ENCODE results near the gene IFI44. TPM values are rescaled to one million over a fixed set of nuclear protein-coding genes. Genes with fewer than 3 reads are reported as not detected.

IFI44 gene
- total RNA-seq, 4 donors from 2014 or later: 6.7 to 12.5 (median 10.9) TPM

GRCh38 chr1:78630600-78630999 is 19.0 kb upstream of the IFI44 start:
- no peaks in the 10 kb centered on the region for H3K36me3 ChIP-seq
- TF ChIP-seq EP300 (IDR thresholded peaks at IDR 0.05) (no peak), POLR2AphosphoS5 (IDR thresholded peaks at IDR 0.05) (no peak), POLR2A (IDR thresholded peaks at IDR 0.05; ENCODE audit: low read depth) (no peak), CTCF (IDR thresholded peaks at IDR 0.05) (no peak)
- H3K4me3 ChIP-seq: no peak overlapping the region
- no peak for DNase-seq (ENCODE audit: extremely low spot score)
- H3K4me1 ChIP-seq: no peaks in the 10 kb centered on the region
- H3K9me3 ChIP-seq: no peaks in the 10 kb centered on the region
- intact Hi-C loops (cut with DNase I): no loop called here
- 79% methylated on average over 2 of the region's 2 CpGs for WGBS
- H3K27ac ChIP-seq (replicated peaks in 1 of 4): no peak overlapping the region
- no peaks in the 10 kb centered on the region for H3K27me3 ChIP-seq

GRCh38 chr1:78633209-78633608 is 16.4 kb upstream of the IFI44 start:
- Histone ChIP-seq H3K27ac (replicated peaks in 1 of 4) (no peak overlapping the region), H3K36me3 (no peaks in the 10 kb centered on the region), H3K4me1 (no peaks in the 10 kb centered on the region), H3K27me3 (no peaks in the 10 kb centered on the region), H3K4me3 (no peak overlapping the region), H3K9me3 (no peaks in the 10 kb centered on the region)
- DNase-seq (ENCODE audit: extremely low spot score): no peak
- no peak for TF ChIP-seq POLR2AphosphoS5 (IDR thresholded peaks at IDR 0.05)
- TF ChIP-seq POLR2A (IDR thresholded peaks at IDR 0.05; ENCODE audit: low read depth): no peak
- TF ChIP-seq CTCF (IDR thresholded peaks at IDR 0.05): no peak
- no peak for TF ChIP-seq EP300 (IDR thresholded peaks at IDR 0.05)
- WGBS: 93% methylated on average over 3 of the region's 4 CpGs
- intact Hi-C loops (cut with DNase I): no loop called here

- intact Hi-C loops (cut with DNase I): no loop called here
- no peaks in the 10 kb centered on the region for H3K27me3 ChIP-seq
- no peak for DNase-seq (ENCODE audit: extremely low spot score)
- no peak overlapping the region for H3K4me3 ChIP-seq
- TF ChIP-seq POLR2AphosphoS5 (IDR thresholded peaks at IDR 0.05): no peak
- TF ChIP-seq POLR2A (IDR thresholded peaks at IDR 0.05; ENCODE audit: low read depth): no peak
- TF ChIP-seq CTCF (IDR thresholded peaks at IDR 0.05): no peak
- no peak for TF ChIP-seq EP300 (IDR thresholded peaks at IDR 0.05)
- H3K4me1 ChIP-seq: peaks cover 0 to 2% (median 0%) of the 10 kb centered on the region in 4 donors
- H3K36me3 ChIP-seq: peaks cover 0 to 6% (median 0%) of the 10 kb centered on the region in 4 donors
- H3K27ac ChIP-seq (replicated peaks in 1 of 4): no peak overlapping the region
- WGBS: 87% methylated on average over 1 of the region's 1 CpG
- peaks cover 0 to 8% (median 0%) of the 10 kb centered on the region in 4 donors for H3K9me3 ChIP-seq
Measured at GRCh38 chr1:78640462-78640861, 9.2 kb upstream of the IFI44 start.

- no peak for TF ChIP-seq POLR2AphosphoS5 (IDR thresholded peaks at IDR 0.05)
- TF ChIP-seq CTCF (IDR thresholded peaks at IDR 0.05): no peak
- TF ChIP-seq EP300 (IDR thresholded peaks at IDR 0.05): no peak
- TF ChIP-seq POLR2A (IDR thresholded peaks at IDR 0.05; ENCODE audit: low read depth): no peak
- no peaks in the 10 kb centered on the region for H3K27me3 ChIP-seq
- WGBS: 93% methylated on average over 4 of the region's 4 CpGs
- H3K27ac ChIP-seq (replicated peaks in 1 of 4): no peak overlapping the region
- peaks cover 0 to 8% (median 0%) of the 10 kb centered on the region in 4 donors for H3K9me3 ChIP-seq
- peaks cover 0 to 6% (median 0%) of the 10 kb centered on the region in 4 donors for H3K36me3 ChIP-seq
- intact Hi-C loops (cut with DNase I): no loop called here
- DNase-seq (ENCODE audit: extremely low spot score): no peak
- peaks cover 0 to 3% (median 0%) of the 10 kb centered on the region in 4 donors for H3K4me1 ChIP-seq
- no peak overlapping the region for H3K4me3 ChIP-seq
Measured at GRCh38 chr1:78641558-78641957, 8.1 kb upstream of the IFI44 start.

- Histone ChIP-seq H3K27ac (replicated peaks in 1 of 4) (no peak overlapping the region), H3K36me3 (peaks cover 0 to 6% (median 0%) of the 10 kb centered on the region in 4 donors), H3K4me1 (peaks cover 3 to 11% (median 7%) of the 10 kb centered on the region in 4 donors), H3K9me3 (peaks cover 0 to 8% (median 0%) of the 10 kb centered on the region in 4 donors), H3K4me3 (no peak overlapping the region), H3K27me3 (no peaks in the 10 kb centered on the region)
- intact Hi-C loops (cut with DNase I): no loop called here
- WGBS: 53% methylated on average over 1 of the region's 1 CpG
- no peak for TF ChIP-seq POLR2A (IDR thresholded peaks at IDR 0.05; ENCODE audit: low read depth)
- no peak for TF ChIP-seq EP300 (IDR thresholded peaks at IDR 0.05)
- no peak for DNase-seq (ENCODE audit: extremely low spot score)
Measured at GRCh38 chr1:78645723-78646122, 3.9 kb upstream of the IFI44 start.

Measured in esophagus muscularis mucosa (tissue), 4 donors.